ENCODE data around the gene GPC1. TPM values are rescaled to one million over a fixed set of nuclear protein-coding genes. Genes with fewer than 3 reads are reported as not detected.

GPC1 gene
- total RNA-seq, 1 experiment from 2014 or later: 38.9 TPM

DNA sequence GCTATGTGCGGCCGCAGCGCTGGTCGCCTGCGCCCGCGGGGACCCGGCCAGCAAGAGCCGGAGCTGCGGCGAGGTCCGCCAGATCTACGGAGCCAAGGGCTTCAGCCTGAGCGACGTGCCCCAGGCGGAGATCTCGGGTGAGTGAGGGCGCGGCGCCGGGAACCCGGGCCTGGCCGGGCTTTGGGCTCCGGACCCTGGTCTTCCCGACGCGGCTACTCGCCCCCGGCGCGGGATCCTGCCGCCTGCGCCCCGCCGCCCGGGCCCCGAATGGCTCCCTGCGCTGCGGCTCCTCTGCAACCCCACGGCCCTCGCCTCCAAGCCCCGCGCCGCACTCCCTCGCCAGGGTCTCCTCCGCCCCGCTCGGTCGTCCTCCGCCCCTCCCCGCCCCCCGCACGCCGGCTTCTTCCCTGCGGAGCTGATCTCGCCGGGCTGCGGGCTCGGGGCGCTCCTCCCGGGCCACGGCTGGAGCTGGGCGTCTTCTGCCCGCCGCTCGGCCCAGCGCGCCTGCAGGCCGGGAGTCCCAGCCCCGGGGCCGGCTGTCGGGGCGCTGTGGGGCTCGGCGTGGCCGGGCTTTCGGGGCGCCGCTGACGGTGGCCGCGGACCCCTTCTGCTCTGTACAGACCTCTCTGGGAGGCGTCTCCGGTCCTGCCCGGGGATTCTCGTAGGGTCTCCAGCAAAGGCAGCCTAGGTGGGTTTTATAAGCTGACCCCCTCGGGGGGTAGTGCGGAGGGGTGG lies 652 bp downstream of the GPC1 start:
- Mint-ChIP-seq H3K4me1 (ENCODE audit: insufficient read depth, unreplicated experiment) (peaks cover 23% of the 10 kb centered on the region), H3K4me3 (ENCODE audit: unreplicated experiment) (peak overlapping the region; percentile 69), H3K9me3 (ENCODE audit: unreplicated experiment) (no peaks in the 10 kb centered on the region), H3K36me3 (ENCODE audit: insufficient read depth, unreplicated experiment) (no peaks in the 10 kb centered on the region), H3K27ac (ENCODE audit: low read depth, unreplicated experiment) (no peak overlapping the region), H3K27me3 (ENCODE audit: insufficient read depth, unreplicated experiment) (no peaks in the 10 kb centered on the region)
- no TSS peak for BruUV-seq (replicated peaks)
- TF ChIP-seq, protein P1, sequence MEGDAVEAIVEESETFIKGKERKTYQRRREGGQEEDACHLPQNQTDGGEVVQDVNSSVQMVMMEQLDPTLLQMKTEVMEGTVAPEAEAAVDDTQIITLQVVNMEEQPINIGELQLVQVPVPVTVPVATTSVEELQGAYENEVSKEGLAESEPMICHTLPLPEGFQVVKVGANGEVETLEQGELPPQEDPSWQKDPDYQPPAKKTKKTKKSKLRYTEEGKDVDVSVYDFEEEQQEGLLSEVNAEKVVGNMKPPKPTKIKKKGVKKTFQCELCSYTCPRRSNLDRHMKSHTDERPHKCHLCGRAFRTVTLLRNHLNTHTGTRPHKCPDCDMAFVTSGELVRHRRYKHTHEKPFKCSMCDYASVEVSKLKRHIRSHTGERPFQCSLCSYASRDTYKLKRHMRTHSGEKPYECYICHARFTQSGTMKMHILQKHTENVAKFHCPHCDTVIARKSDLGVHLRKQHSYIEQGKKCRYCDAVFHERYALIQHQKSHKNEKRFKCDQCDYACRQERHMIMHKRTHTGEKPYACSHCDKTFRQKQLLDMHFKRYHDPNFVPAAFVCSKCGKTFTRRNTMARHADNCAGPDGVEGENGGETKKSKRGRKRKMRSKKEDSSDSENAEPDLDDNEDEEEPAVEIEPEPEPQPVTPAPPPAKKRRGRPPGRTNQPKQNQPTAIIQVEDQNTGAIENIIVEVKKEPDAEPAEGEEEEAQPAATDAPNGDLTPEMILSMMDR (IDR thresholded peaks at IDR 0.05; ENCODE audit: unreplicated experiment): no peak
- ChIA-PET POLR2A (interaction anchor here (0.6 to 5.7 kb wide), 14 partner anchors 9 to 411 kb away, joined by 3 to 65 read pairs (median 4); partner anchors contain the start of gene NDUFA10), CTCF (interaction anchor here (0.6 to 1.9 kb wide), 16 partner anchors 8 to 286 kb away, joined by 3 to 22 read pairs (median 4); no protein-coding TSS in a partner anchor)
- peak; percentile 21 for DNase-seq (ENCODE audit: unreplicated experiment)
- intact Hi-C loops (cut with micrococcal nuclease): loop anchor here (10.0 kb wide), 2 partner anchors 111 to 371 kb away; no protein-coding TSS in a partner anchor

DNA sequence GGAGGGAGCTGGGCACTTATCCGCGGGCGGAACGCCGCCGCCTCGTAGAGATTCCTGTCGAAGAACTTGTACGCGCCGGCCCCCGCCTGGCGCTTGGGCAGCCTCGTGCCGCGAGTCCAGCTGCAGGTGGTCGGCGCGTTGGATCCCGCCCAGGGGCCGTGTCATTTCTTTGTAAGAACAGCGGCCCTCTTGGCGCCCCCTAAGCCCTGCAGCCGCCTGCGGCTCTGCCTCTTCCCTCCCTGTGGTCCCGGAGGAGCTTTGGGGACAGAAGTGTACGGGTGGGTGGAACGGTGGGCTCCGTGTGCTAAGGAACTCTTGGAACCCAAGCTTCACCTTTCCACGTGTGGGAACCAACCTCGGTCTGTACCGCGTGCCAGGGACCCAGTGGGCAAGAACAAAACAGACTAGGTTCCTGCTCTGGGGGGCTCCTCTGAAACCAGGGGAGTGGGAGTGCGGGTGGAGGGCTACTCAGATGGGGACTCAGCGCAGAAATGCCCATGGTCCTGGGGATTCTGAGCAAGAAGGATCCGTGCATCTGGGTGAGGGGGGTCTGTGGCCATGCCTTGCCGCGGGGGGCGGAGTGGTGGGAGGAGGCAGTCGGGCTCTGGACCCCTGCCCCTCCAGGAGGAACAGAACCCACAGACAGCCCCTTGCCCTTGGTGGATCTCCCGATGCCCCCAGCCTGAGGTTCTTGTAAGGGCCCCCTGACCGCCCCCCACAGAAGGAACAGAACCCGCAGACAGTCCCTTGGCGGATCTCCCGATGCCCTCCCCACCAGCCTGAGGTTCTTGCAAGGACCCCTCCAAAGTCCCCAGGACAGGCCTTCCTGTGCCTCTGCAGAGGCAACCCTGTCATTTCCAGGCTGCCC lies 1.5 kb downstream of the GPC1 start:
- TF ChIP-seq, protein P1 (IDR thresholded peaks at IDR 0.05; ENCODE audit: unreplicated experiment): no peak
- ChIA-PET CTCF (interaction anchor here (0.6 to 1.9 kb wide), 13 partner anchors 9 to 287 kb away, joined by 3 to 22 read pairs (median 3); no protein-coding TSS in a partner anchor), POLR2A (interaction anchor here (0.6 to 5.7 kb wide), 11 partner anchors 10 to 411 kb away, joined by 3 to 65 read pairs (median 4); partner anchors contain the start of gene NDUFA10)
- H3K27me3 Mint-ChIP-seq (ENCODE audit: insufficient read depth, unreplicated experiment): no peaks in the 10 kb centered on the region
- no peaks in the 10 kb centered on the region for H3K9me3 Mint-ChIP-seq (ENCODE audit: unreplicated experiment)
- H3K4me3 Mint-ChIP-seq (ENCODE audit: unreplicated experiment): peak overlapping the region; percentile 69
- intact Hi-C loops (cut with micrococcal nuclease): loop anchor here (10.0 kb wide), 2 partner anchors 112 to 372 kb away; no protein-coding TSS in a partner anchor
- peaks cover 23% of the 10 kb centered on the region for H3K4me1 Mint-ChIP-seq (ENCODE audit: insufficient read depth, unreplicated experiment)
- no peak overlapping the region for H3K27ac Mint-ChIP-seq (ENCODE audit: low read depth, unreplicated experiment)
- TSS peak; percentile 34 for BruUV-seq (replicated peaks)
- no peaks in the 10 kb centered on the region for H3K36me3 Mint-ChIP-seq (ENCODE audit: insufficient read depth, unreplicated experiment)
- DNase-seq (ENCODE audit: unreplicated experiment): no peak

DNA sequence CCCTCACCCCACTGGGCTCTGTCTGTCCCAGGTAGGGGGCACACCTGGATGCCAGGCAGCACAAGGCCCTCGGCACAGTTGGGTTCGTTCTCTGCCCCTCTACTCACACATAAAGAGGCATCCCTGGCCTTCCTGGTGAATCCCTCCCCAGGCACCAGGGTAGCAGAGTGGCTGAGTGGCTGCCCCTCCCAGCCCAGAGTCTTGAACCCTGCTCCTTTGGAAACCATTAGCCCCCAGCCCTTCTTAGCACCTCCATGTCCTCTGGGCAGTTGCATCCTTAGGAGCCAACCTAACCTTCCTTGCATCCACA lies 2.0 kb downstream of the GPC1 start:
- Mint-ChIP-seq H3K4me3 (ENCODE audit: unreplicated experiment) (peak overlapping the region; percentile 69), H3K27me3 (ENCODE audit: insufficient read depth, unreplicated experiment) (no peaks in the 10 kb centered on the region), H3K27ac (ENCODE audit: low read depth, unreplicated experiment) (no peak overlapping the region), H3K9me3 (ENCODE audit: unreplicated experiment) (no peaks in the 10 kb centered on the region), H3K4me1 (ENCODE audit: insufficient read depth, unreplicated experiment) (peaks cover 22% of the 10 kb centered on the region), H3K36me3 (ENCODE audit: insufficient read depth, unreplicated experiment) (no peaks in the 10 kb centered on the region)
- BruUV-seq (replicated peaks): no TSS peak
- intact Hi-C loops (cut with micrococcal nuclease): loop anchor here (10.0 kb wide), 2 partner anchors 113 to 373 kb away; no protein-coding TSS in a partner anchor
- ChIA-PET POLR2A (interaction anchor here (0.7 kb wide), 1 partner anchor 10 kb away, joined by 4 read pairs; no protein-coding TSS in a partner anchor), CTCF (interaction anchor here (0.7 to 2.1 kb wide), 2 partner anchors 68 to 205 kb away, joined by 3 to 28 read pairs; no protein-coding TSS in a partner anchor)
- DNase-seq (ENCODE audit: unreplicated experiment): no peak
- TF ChIP-seq, protein P1 (IDR thresholded peaks at IDR 0.05; ENCODE audit: unreplicated experiment): no peak

All from MCF 10A (cell line).